ENCODE results near the gene IL22RA2.

- no peak for TF ChIP-seq FOXP2 (optimal IDR thresholded peaks at IDR 0.05; ENCODE audit: control extremely low read depth, extremely low read length, insufficient read depth)
- no peak for TF ChIP-seq POLR2AphosphoS5 (IDR thresholded peaks at IDR 0.05; ENCODE audit: borderline replicate concordance, low read depth, low read length)
- TF ChIP-seq EZH2 (IDR thresholded peaks at IDR 0.05), result no peak
Observed at GRCh38 chr6:137171824-137172733, 1.4 kb downstream of the IL22RA2 start.

All from SK-N-MC (cell line).